Measurements from ENCODE around the gene NAPSA.

DNA sequence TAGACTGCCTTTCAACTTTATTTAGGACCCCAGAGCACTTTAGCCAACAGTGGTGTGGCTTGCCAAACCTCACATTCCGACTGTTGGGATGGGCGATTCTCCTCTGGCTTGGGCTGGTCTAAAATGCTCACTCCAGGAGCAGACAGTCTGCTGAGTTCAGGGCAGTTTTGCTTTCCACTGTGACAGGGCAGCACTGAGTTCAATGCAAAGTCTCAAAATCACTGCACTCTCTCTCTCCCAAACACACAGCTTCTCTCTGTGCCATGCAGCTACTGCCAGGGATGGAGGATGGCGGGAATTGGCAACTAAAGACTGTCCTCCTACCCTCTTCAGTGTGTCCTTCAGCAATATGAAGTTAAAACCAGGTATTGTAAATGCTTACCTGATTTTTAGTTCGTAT is 13.2 kb downstream of the NAPSA start:
- TF ChIP-seq, protein P1, sequence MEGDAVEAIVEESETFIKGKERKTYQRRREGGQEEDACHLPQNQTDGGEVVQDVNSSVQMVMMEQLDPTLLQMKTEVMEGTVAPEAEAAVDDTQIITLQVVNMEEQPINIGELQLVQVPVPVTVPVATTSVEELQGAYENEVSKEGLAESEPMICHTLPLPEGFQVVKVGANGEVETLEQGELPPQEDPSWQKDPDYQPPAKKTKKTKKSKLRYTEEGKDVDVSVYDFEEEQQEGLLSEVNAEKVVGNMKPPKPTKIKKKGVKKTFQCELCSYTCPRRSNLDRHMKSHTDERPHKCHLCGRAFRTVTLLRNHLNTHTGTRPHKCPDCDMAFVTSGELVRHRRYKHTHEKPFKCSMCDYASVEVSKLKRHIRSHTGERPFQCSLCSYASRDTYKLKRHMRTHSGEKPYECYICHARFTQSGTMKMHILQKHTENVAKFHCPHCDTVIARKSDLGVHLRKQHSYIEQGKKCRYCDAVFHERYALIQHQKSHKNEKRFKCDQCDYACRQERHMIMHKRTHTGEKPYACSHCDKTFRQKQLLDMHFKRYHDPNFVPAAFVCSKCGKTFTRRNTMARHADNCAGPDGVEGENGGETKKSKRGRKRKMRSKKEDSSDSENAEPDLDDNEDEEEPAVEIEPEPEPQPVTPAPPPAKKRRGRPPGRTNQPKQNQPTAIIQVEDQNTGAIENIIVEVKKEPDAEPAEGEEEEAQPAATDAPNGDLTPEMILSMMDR (optimal IDR thresholded peaks at IDR 0.05 in 1 of 3, IDR thresholded peaks at IDR 0.05 in 1 of 3, conservative IDR thresholded peaks at IDR 0.05 in 1 of 3; ENCODE audit: extremely low read depth in 1 of 3, insufficient read depth in 2 of 3, low read length in 3 of 3), result no peak
- no peak for TF ChIP-seq EZH2 (IDR thresholded peaks at IDR 0.05; ENCODE audit: low read length)
